ENCODE data around the gene FHAD1.

The FHAD1 gene

GRCh38 chr1:15435239-15436077, 188.4 kb downstream of the FHAD1 start:
- no peak for DNase-seq (ENCODE audit: low read depth, low spot score)

- DNase-seq (ENCODE audit: low read depth, low spot score): no peak
Observed at GRCh38 chr1:15436881-15437442, 189.9 kb downstream of the FHAD1 start.

- DNase-seq (ENCODE audit: low read depth, low spot score): no peak
Observed at GRCh38 chr1:15439325-15439724, 192.3 kb downstream of the FHAD1 start.

GRCh38 chr1:15440357-15440756, 193.3 kb downstream of the FHAD1 start:
- no peak for DNase-seq (ENCODE audit: low read depth, low spot score)

- DNase-seq (ENCODE audit: low read depth, low spot score): no peak
Observed at GRCh38 chr1:15441247-15441646, 194.2 kb downstream of the FHAD1 start.

GRCh38 chr1:15442119-15442518, 195.1 kb downstream of the FHAD1 start:
- DNase-seq (ENCODE audit: low read depth, low spot score): no peak

- no peak for DNase-seq (ENCODE audit: low read depth, low spot score)
Observed at GRCh38 chr1:15442759-15443158, 195.7 kb downstream of the FHAD1 start.

GRCh38 chr1:15443281-15443680, 196.3 kb downstream of the FHAD1 start:
- DNase-seq (ENCODE audit: low read depth, low spot score): no peak

GRCh38 chr1:15444468-15445389, 197.7 kb downstream of the FHAD1 start:
- no peak for DNase-seq (ENCODE audit: low read depth, low spot score)

GRCh38 chr1:15445390-15446122, 198.5 kb downstream of the FHAD1 start:
- no peak for DNase-seq (ENCODE audit: low read depth, low spot score)

GRCh38 chr1:15446212-15446611, 199.2 kb downstream of the FHAD1 start:
- no peak for DNase-seq (ENCODE audit: low read depth, low spot score)
